Ishikawa (cell line): ENCODE results near the gene MECR.

Experiments
- EGR1 ChIP-seq: IDR thresholded peaks from 2 replicates; pipeline ENCODE4 v1.6.1; 2012
- EP300 ChIP-seq: IDR thresholded peaks from 2 replicates; pipeline ENCODE4 v1.6.1; 2012; ENCODE audit warnings: borderline replicate concordance
- MAX ChIP-seq: IDR thresholded peaks from 2 replicates; pipeline ENCODE4 v1.6.1; 2012
- RAD21 ChIP-seq: IDR thresholded peaks from 2 replicates; pipeline ENCODE4 v1.6.1; 2012; ENCODE audit warnings: low read depth
- REST ChIP-seq: IDR thresholded peaks from 2 replicates; pipeline ENCODE4 v1.6.1; 2012; ENCODE audit warnings: low read depth, mild to moderate bottlenecking
- TAF1 ChIP-seq: IDR thresholded peaks from 2 replicates; pipeline ENCODE4 v1.6.1; 2012; ENCODE audit warnings: low read depth, mild to moderate bottlenecking
- TCF12 ChIP-seq: IDR thresholded peaks from 2 replicates; pipeline ENCODE4 v1.6.1; 2012; ENCODE audit warnings: low read depth
- USF1 ChIP-seq: IDR thresholded peaks from 2 replicates; pipeline ENCODE4 v1.6.1; 2012
- YY1 ChIP-seq: IDR thresholded peaks from 2 replicates; pipeline ENCODE4 v1.6.1; 2012; ENCODE audit warnings: low read depth

- no peak for TF ChIP-seq TAF1
- TF ChIP-seq REST: no peak
- no peak for TF ChIP-seq YY1
- no peak for TF ChIP-seq USF1
- no peak for TF ChIP-seq EP300
- TF ChIP-seq MAX: no peak
- no peak for TF ChIP-seq TCF12
- TF ChIP-seq EGR1: no peak
- TF ChIP-seq RAD21: no peak
Observed at GRCh38 chr1:29225361-29225760, 5.4 kb downstream of the MECR start.
